ENCODE results near the gene PPIG. TPM values are rescaled to one million over a fixed set of nuclear protein-coding genes. Genes with fewer than 3 reads are reported as not detected.
"Not testable (repeated sequence)": the region's sequence is repeated elsewhere in the genome, so short reads cannot be mapped to it uniquely, and the experiment has no call there.

The PPIG gene
- total and polyA plus RNA-seq, 8 donors = 22.0 to 98.8 (median 27.9) TPM

- Histone ChIP-seq H3K27me3 (no peaks in the 10 kb centered on the region), H3K9me3 (no peaks in the 10 kb centered on the region), H3K36me3 (no peaks in the 10 kb centered on the region), H3K4me1 (peaks cover 10 to 25% (median 14%) of the 10 kb centered on the region in 4 donors), H3K4me3 (peak within 1 kb of the TSS; percentile 56 to 88 (median 78)), H3K27ac (peak within 1 kb of the TSS; percentile 74 to 86 (median 79))
- TF ChIP-seq POLR2AphosphoS5 (IDR thresholded peaks at IDR 0.05) = peak; percentile 69 to 92 (median 80)
- no peak for TF ChIP-seq CTCF (IDR thresholded peaks at IDR 0.05)
- intact Hi-C loops (cut with DNase I; ENCODE audit: low total_unique reads) = no loop called here
- WGBS, 5 donors = 0% methylated on average over 31 to 33 of the region's 33 CpGs
- DNase-seq = peak; percentile 89 to 97
Observed at GRCh38 chr2:169573160-169573973, 10.8 kb upstream of the PPIG start, which contains the start of gene FASTKD1. TSS of gene FASTKD1 (minus strand) at chr2:169573865. CDS start at chr2:169572029, 1,836 bp downstream.

- DNase-seq = no peak
- peaks cover 10 to 25% (median 14%) of the 10 kb centered on the region in 4 donors for H3K4me1 ChIP-seq
- no peaks in the 10 kb centered on the region for H3K27me3 ChIP-seq
- H3K36me3 ChIP-seq = no peaks in the 10 kb centered on the region
- WGBS, 5 donors = 25 to 32% (median 32%) methylated on average over 6 of the region's 6 CpGs
- peak overlapping the region; percentile 56 to 88 (median 78) for H3K4me3 ChIP-seq
- peak overlapping the region in 3 of 5 donors; percentile 77 to 86 (median 80) for H3K27ac ChIP-seq
- intact Hi-C loops (cut with DNase I; ENCODE audit: low total_unique reads) = no loop called here
- H3K9me3 ChIP-seq = no peaks in the 10 kb centered on the region
- no peak for TF ChIP-seq EP300 (IDR thresholded peaks at IDR 0.05)
- TF ChIP-seq POLR2AphosphoS5 (IDR thresholded peaks at IDR 0.05) = no peak
- no peak for TF ChIP-seq POLR2A (IDR thresholded peaks at IDR 0.05)
- no peak for TF ChIP-seq CTCF (IDR thresholded peaks at IDR 0.05)
Observed at GRCh38 chr2:169573974-169574299, 10.2 kb upstream of the PPIG start.

- intact Hi-C loops (cut with DNase I; ENCODE audit: low total_unique reads); H3K4me3 ChIP-seq; H3K9me3 ChIP-seq; DNase-seq; H3K36me3 ChIP-seq; H3K27ac ChIP-seq; H3K27me3 ChIP-seq: not testable (repeated sequence)
- peaks cover 10 to 25% (median 14%) of the 10 kb centered on the region in 4 donors for H3K4me1 ChIP-seq
- 66 to 76% (median 69%) methylated on average over 4 to 5 of the region's 5 CpGs for WGBS, 5 donors
Observed at GRCh38 chr2:169574539-169574938, 9.6 kb upstream of the PPIG start.

GRCh38 chr2:169575264-169575663 is 8.9 kb upstream of the PPIG start:
- H3K27me3 ChIP-seq; H3K4me3 ChIP-seq; H3K27ac ChIP-seq; H3K9me3 ChIP-seq; intact Hi-C loops (cut with DNase I; ENCODE audit: low total_unique reads); H3K36me3 ChIP-seq; DNase-seq: not testable (repeated sequence)
- 87 to 95% (median 90%) methylated on average over 13 to 36 of the region's 36 CpGs; no CpG with 5 or more reads in 1 of the 5 donors for WGBS, 5 donors
- H3K4me1 ChIP-seq = peaks cover 10 to 25% (median 14%) of the 10 kb centered on the region in 4 donors

- DNase-seq = no peak
- no peak for TF ChIP-seq CTCF (IDR thresholded peaks at IDR 0.05)
- Histone ChIP-seq H3K4me1 (peaks cover 0 to 4% (median 0%) of the 10 kb centered on the region in 4 donors), H3K36me3 (no peaks in the 10 kb centered on the region), H3K27me3 (no peaks in the 10 kb centered on the region), H3K4me3 (no peak overlapping the region), H3K9me3 (peaks cover 0 to 5% (median 0%) of the 10 kb centered on the region in 4 donors), H3K27ac (no peak overlapping the region)
- intact Hi-C loops (cut with DNase I; ENCODE audit: low total_unique reads) = no loop called here
- WGBS, 5 donors = 50 to 68% (median 58%) methylated on average over 6 of the region's 6 CpGs
Observed at GRCh38 chr2:169579044-169579443, 5.1 kb upstream of the PPIG start.

GRCh38 chr2:169582552-169583266 is 1.4 kb upstream of the PPIG start:
- H3K9me3 ChIP-seq; intact Hi-C loops (cut with DNase I; ENCODE audit: low total_unique reads); H3K27me3 ChIP-seq; DNase-seq; H3K4me3 ChIP-seq; H3K36me3 ChIP-seq; H3K27ac ChIP-seq: not testable (repeated sequence)
- WGBS, 5 donors = 93 to 98% (median 97%) methylated on average over 10 of the region's 10 CpGs
- H3K4me1 ChIP-seq = peaks cover 20 to 25% (median 23%) of the 10 kb centered on the region in 4 donors

All from stomach (tissue), 9 donors.